Stimulated activated CD4-positive, alpha-beta T cell treated with anti-CD3 and anti-CD28 coated beads, TNF-alpha, amount 100 ng/mL, for 1 hour (primary cell): ENCODE data around the gene FAM180A.
"Not testable (repeated sequence)": the region's sequence is repeated elsewhere in the genome, so short reads cannot be mapped to it uniquely, and the experiment has no call there.

ENCODE experiments used
- DNase-seq, 3 donors: peaks; one replicate each; pipeline ENCODE4 v3.0.0-alpha.2; 2020; ENCODE audit warnings: low read depth in 3 of 3, low spot score in 1 of 3

Gene FAM180A

DNA sequence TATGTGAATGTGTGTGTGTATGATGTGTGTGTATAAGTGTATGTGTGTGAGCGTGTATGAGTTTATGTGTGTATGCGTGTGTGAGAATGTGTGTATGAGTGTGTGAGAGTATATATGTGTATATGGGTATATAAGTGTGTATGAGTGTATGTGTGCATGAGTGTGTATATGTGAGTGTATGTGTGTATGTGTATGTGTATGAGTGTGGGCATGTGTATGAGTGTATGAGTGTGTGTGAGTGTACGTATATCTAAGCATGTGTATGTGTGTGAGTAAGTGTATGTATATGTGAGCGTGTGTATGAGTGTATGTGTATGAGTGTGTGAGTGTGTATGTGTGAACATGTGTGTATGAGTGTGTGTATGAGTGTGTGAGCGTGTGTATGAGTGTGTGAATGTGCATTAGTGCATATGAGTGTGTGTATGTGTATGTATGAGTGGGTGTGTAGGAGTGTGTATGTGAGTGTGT lies 33.5 kb downstream of the FAM180A start:
- DNase-seq: no peak

DNA sequence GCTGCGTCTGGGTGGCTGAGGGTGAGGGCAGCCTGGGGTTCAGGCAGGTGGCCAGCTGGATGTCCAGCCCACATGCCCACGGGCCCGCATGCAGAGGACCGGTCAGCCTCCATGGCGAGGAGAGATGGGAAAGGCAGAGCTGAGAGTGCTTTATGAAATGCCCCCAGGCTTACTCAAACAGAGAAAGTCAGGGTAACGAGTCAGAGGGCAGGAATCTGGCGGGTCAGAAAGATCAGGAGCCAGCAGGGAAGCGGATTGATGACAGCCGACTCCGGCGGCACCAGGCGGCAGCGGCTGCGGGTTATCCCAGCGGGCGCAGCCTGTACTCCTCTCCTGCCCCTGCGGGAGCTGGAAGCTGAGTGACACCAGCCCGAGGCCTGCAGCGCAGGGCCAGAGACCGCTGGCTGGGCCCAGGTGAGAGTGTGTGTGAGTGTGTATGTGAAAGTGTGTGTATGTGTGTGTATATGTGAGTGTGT lies 34.0 kb downstream of the FAM180A start:
- no peak for DNase-seq

DNA sequence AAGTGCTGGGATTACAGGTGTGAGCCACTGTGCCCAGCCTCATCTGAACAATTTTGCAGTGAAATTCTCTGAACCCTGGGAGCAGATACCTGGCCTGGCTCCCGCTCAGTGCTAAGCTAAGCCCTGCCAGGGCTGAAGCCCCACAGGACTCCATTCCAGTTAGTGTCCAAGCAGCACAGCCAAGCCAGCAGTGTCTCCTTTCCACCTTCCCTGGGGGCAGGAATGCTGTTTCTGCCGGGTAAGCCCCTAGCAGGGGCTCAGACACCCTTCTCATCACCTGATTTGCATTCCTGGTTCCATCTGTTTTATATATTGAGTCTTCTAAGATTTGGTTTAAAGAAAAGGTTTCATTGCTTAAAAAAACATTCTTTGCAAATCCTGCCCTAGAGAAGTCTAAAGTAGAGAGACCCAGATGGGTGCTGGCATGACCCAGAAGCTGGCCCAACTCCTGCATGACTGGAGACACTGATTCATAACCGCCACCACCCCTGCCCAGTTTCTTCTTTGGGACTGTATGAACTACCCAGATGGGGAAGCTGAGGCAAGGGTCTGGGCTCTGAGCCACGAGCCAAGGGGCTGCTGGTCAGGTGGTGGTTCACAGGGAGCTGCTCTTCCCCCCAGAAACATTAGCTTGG lies 34.7 kb downstream of the FAM180A start:
- DNase-seq: no peak

DNA sequence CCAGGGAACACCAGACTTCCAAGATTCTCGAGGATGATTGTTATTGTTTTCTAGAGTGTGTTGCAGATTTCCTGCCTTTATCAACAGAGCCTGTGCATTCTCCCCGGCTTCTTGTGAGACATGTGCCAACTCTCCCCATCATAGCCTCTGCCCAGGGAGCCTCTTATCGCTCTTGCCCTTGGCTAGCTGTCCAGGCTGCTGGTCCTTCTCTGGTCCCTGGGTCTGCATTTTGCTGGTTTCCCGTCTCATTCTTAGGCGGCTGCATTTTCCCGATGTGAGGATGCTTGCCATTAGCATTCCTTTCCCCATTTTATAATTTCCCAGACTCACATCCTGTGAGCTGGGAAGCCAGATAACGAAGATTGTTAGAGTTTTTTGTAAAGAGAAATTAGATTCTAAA lies 35.8 kb downstream of the FAM180A start:
- no peak for DNase-seq

DNA sequence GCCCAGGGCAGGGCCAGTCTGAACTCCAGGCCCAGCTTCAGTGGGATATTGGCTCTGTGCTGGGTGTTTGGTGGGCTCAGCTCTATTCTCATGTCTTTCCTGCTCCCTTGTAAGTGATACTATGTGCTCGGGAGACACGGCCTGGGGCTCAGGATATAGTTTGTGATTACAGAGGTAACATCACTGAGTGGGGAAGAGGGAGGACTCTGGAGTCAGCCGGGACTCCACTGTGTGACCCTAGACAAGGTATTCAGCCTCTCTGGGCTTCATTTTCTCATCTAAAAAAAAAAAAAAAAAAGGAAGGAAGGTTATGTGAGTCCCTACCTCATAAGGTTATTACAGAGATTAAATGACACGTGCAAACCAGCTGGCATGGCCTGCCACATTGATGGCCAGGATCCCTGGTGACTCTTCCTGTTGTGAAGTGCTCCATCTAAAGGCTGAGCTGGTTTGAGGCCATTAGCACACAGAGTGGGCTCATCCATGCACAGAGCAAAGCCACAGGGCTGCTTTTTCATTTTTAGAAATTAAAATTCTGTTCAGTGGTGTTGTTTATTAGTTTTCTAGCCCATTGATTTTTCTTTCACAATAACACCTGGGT lies 36.3 kb downstream of the FAM180A start:
- DNase-seq: no peak

DNA sequence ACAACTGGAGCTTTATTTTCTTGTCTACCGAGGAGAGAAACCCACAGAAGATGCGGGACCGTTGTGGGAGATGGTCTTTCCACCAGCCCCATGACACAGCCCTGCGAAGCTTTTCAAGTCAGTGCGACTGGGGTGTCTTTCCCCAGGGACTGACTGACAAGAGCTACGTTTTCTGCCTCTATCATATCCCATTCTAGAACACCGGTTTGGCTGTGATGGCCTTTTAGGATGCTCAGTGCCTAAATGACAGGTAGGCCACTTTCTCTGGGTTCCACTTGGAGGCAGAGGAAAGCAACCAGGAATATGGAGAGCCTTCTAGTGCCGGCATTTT lies 37.5 kb downstream of the FAM180A start:
- no peak for DNase-seq

DNA sequence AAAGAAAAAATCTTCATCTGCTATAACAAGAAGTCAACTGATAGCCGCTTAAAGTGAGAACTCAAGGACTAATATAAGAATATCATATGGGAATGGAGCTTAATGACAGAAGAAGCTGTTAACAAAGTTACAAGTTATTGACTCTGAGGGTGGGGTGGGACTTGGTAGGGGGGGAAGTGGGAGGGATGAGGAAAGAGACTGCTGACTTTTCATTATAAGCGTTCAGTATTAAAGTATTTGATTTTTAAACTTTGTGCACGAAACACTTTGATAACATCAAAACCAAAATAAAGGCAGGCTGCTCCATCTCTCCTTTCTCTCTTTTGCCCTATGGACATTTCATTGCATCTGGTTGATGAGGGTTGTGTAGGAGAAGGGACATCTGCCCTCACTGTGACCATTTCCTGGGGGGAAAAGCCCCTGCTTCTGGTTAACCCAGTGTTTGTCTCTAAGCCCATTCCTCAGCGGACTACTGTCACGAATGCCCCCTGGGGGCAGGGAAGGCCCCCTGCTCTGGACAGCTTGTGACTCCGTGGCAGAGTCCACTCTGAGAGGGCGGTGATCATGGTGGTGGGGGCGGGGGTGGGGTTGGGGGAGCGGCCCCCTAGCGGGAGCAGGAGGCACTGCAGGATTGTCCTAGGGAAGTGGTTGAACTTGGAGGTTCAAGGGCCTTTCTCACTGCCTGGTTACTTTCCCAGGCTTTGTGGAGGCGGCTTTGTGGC lies 38.0 kb downstream of the FAM180A start:
- DNase-seq: no peak

DNA sequence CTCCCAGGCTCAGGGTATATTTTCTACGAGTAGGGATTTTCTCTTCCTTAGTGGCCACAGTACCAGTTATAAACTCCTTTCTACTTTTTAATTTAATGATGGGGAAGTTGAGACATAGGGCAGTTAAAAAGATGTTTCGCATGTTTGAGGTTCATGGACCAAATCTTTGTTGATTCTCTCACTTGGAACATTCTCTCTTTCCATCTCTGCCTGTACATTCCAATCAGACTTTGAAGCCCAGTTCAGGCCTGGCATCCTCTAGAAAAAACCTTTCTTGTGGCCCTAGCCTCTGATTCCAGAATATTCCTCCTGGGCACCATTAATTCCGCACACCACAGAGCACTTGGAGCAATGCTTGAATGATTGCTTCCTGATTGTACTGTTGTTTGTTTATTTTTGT lies 39.1 kb downstream of the FAM180A start:
- DNase-seq: no peak

DNA sequence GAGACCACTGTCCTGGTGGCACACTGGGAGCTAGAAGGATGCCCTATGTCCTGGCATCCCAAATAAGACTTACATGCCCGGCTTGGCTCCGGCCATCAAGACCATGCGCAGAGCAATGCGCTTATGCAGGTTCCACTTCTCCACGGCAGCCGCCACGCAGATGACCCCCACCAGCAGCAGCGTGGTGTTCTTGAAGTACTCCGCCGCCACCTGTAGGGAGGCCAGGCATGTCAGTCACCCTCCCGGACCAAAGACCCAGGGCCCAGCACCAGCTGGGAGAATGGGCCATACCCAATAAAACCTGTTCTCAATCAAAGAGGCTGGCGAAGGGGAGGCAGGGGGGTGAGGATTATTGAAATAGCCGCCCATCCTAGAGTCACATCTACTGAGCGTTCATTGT lies 40.6 kb downstream of the FAM180A start:
- no peak for DNase-seq

DNA sequence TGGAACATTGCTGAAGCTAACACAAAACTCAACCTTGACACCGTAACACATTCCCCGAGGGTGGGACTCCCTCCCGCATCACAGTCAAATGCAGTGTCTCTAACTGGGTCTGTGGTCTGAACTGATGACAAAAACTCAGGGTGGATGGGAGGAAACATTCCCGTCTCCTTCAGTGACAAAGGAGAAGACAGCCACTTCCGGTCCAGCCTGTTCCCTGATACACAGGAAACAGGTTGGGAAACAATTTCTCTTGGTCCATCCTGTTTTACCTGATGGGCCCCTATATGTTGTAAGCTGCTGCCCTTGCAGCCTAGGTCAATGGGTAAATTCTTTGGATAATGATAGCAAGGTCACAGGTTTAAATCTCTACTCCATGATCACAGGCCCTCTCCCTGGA lies 41.0 kb downstream of the FAM180A start:
- DNase-seq: no peak

DNA sequence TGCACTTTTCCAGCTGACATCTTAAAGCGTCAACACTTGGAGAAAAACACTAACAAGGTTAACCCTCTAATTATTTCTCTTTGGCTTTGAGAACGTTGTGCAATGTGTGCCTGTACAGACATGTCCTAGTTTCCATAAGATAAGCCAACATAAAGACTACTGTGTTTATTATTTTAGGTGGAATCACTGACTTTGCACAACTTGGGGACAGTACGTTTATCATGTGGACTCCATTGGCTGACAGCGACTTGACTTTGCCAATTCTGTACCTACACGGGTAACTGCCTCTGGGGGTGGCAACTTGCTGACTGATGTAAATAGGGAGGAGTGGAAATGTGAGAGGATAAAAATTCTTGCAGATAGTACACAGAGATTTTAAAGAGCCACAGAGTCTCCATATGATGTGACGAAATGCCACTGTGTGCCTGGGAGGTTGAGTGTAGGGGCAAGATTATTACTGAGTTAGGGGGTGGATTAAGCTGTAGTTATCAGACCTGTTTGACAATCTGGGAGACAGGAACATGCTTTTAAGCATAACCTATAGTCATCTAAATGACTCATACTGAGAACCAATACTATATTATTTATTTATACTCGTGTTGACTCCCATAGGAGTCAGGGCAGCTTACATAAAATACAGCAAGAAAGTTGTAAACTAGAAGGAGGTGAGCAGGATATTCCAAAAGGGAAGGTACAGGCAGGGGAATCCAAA lies 41.6 kb downstream of the FAM180A start:
- no peak for DNase-seq

DNA sequence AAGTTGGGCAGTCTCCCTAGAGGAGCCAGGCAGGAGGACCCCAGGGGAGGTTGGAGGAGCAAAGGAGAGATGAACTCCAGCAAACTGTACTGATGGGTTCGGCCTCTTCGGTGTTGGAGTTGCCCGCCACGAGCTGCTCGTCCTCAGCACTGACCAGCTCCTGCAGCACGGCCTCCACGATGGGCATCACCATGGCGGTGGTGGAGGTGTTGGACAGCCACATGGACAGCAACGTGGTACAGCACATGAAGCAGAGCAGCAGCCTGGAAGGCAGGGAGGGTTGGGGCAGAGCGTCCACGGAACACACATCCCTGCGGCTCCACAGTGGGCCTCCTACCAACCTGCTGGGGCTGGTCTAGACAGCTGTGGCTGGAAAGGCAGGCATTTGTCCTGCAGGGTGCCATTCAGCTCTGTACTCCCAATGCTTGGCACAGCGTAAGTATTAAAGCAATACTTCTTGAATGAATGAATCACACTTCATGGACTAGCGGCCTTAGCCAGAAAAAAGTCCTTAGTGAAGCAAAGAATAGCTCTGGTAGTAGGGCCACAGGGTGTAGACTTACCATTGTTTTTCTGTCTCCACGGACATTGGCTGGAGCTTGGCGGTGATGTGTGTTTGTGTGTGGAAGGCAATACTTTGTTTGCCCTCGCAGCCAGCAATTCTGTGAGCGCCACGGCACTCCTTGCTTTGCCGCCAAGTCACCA lies 42.4 kb downstream of the FAM180A start:
- DNase-seq: no peak

DNA sequence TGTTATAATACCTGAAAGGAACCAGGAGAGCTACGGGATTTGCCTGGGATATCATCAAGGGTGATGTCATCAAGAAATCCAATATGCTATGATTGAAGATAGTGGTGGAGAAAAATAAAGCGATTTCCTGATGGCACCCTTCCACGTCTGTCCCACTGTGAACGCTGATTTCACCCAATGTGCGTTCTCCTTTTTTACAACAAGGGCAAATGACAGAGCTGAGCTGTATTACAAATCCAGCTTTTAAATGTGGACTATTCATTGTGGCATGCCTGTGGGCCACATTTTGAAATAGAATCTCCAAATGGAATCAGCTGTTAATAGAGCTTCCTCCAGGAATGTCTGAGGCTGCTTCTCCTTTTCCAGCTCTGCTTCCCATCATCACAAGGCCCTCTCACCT lies 43.9 kb downstream of the FAM180A start:
- no peak for DNase-seq

DNA sequence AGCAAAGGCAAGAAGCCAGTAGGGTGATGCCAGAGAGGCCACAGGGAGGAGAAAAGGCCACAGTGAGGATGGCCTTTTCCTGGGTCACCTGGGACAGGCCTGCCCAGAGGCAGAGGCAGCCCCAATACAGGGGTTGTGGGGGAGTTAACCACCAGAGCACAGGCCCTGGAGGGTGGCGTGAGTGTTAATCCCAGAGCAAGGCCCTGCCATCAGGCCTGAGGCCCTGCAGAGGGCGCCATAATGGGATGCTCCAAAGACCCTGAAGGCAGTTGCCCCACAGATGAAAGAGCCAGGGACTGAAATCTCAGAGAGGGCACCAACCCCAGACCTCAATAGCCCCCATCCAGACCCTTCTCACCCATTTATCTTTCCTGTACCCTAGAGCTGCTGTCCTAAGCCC lies 44.5 kb downstream of the FAM180A start:
- DNase-seq: no peak

DNA sequence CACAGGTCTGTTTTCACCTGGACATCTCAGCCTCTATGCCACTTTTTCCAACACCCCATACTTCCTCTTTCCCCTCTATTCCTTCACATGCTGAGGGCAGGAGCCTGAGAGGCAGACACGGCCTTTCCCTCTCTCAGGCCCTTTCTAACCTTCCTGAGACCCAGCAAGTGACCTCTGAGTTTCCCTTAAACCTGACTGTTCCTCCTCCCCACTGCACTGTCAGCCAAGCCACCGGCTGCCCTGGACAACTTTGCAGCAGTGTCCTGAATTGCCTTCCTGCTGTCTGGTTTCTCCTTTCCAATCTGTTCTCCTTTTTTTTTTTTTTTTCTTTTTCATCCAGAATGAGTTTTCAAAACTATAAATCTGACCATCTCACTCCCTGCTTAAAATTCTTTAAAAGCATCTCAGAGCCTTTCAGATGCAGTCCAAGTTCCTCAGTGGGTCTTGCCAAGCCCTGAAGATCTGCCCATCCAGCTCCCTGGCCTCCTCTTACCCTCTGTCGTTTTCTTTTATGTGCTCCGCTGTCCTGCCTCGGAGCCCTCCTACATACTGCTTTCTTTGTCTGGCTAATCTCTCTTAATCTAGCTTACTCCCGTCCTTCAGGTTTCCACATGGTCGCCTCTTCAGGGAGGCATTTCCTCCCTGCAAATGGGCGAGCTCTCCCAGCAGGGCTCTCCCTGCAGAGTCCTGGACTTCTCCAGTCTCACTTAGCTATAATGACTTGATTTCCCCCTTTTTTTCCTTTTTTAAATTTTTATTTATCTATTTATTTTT lies 51.1 kb downstream of the FAM180A start:
- DNase-seq: no peak

DNA sequence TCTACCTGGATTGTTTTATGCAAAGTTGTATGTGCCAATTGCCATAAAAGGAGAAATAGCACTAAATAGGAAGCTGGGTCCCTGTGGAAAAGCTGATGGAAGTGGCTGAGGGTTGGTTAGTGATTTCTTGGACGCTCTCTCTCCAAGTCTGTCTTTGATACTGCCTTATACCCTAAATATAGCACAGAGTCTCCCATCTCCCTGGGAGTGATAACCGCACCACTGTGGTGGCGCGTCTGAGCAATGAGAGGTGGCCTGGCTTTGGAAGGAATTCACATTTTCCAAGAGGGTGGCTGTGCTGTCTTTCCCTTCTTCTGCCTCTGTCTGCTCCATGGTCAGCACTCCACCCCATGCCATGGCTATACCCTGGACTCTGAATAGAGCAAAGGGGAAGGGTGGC lies 55.1 kb downstream of the FAM180A start:
- no peak for DNase-seq

DNA sequence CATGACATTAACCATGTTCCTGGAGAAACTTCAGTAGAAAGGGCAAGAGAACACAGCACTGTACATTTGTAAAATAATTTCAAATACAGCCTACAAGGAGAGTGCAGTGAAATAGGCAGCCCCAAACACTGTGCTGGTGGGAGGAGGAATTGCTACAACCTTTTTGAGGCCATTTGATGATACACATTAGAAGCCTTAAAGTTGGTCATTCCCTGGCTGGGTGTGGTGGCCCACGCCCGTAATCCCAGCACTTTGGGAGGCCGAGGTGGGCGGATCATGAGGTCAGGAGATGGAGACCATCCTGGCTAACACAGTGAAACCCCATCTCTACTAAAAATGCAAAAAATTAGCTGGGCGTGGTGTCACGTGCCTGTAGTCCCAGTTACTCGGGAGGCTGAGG lies 56.0 kb downstream of the FAM180A start:
- not testable (repeated sequence) for DNase-seq

DNA sequence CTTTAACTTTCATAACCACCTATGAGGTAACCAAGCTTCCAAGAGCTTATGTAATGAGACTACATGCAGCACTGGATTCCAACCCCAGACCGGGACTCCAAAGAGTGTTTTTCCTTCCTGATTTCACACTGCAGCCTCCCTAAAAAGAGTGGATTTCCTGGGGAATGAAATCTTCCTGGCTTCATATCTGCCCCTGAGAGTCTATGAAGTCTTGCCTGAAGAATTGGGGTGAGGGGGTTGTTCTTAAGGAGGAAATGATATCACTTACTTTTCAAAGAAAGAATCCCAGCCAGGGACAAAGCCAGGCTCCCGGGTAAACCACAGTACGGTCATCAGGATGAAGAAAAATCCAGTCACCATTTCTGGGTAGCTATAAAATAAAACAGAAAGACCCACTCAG lies 56.6 kb downstream of the FAM180A start:
- no peak for DNase-seq

DNA sequence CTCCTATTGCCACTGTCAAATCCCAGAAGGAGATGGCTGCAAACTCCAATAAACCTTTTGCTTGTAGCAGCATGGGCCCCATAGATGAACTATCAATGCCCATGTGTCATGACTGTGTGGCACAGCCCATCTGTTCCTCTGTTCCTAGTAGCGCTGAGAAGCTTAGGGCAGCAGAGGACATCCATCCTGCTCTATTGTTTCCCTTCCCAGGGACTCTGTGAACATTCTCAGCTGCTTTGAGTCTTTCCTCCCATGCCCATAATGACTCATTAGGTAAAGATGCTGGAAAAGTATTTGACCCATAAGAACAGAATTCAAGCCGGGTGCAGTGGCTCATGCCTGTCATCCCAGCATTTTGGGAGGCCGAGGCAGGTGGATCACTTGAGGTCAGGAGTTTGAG lies 58.0 kb downstream of the FAM180A start:
- DNase-seq: no peak

DNA sequence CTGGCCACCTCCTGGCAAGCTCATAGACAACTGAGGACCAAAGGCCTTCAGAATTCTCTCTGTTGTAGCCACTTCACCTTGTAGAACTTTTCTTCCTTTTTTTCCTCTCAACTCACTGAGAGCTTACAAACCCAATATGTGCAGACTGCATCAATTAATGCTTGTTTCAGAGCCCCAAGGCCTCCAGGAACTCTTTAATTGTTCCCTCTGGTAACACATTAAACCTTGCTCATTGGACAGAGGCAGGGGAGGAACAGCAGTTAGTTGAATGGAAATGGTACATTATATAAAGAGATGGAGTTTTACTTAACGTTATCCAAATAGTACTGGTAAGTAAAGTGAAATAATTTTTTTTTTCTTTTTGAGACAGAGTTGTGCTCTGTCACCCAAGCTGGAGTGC lies 61.1 kb downstream of the FAM180A start:
- no peak for DNase-seq
